ENCODE data around the gene IGFBPL1. TPM values are rescaled to one million over a fixed set of nuclear protein-coding genes. Genes with fewer than 3 reads are reported as not detected.

Gene IGFBPL1
- total RNA-seq, 1 experiment from 2014 or later, result 37.9 TPM

- peaks cover 17 to 19% of the 10 kb centered on the region in 2 experiments for H3K9me3 Mint-ChIP-seq
Measured at GRCh38 chr9:38387751-38388150, 36.5 kb downstream of the IGFBPL1 start.

More at GRCh38 chr9:38387751-38388150, 36.5 kb downstream of the IGFBPL1 start:
- Histone ChIP-seq H3K23ac (ENCODE audit: insufficient read length, low read depth, low read length) (no peak overlapping the region), H3K4me1 (ENCODE audit: insufficient read depth, low read length) (peaks cover 3% of the 10 kb centered on the region; the same call in 1 of the 2 replicates), H4K91ac (ENCODE audit: insufficient read length, low read depth, low read length) (no peak overlapping the region), H3K79me1 (ENCODE audit: insufficient read depth, low read depth, low read length, poor library complexity, severe bottlenecking) (no peaks in the 10 kb centered on the region), H2BK12ac (ENCODE audit: insufficient read length, low read depth, low read length) (no peak overlapping the region), H3K9ac (ENCODE audit: extremely low read depth, insufficient read length, low read length) (no peak overlapping the region), H2BK20ac (ENCODE audit: low read depth, low read length, poor library complexity, severe bottlenecking) (no peak overlapping the region), H3K23me2 (ENCODE audit: insufficient read length, low read depth, low read length, poor library complexity, severe bottlenecking) (peaks cover 2% of the 10 kb centered on the region), H3K18ac (ENCODE audit: insufficient read length, low read depth, low read length) (no peak overlapping the region), H3K4me2 (ENCODE audit: insufficient read depth, insufficient read length, low read length) (no peak overlapping the region), H2AFZ (ENCODE audit: low read length) (no peak overlapping the region), H3K79me2 (ENCODE audit: insufficient read depth, low read length) (no peaks in the 10 kb centered on the region; the same call in 1 of the 2 replicates), H3K56ac (ENCODE audit: insufficient read length, low read depth, low read length) (no peak overlapping the region), H2BK120ac (ENCODE audit: low read depth, low read length, poor library complexity, severe bottlenecking) (no peak overlapping the region), H4K8ac (replicated peaks; ENCODE audit: insufficient read length, low read depth, low read length) (no peak overlapping the region), H3T11ph (ENCODE audit: low read length) (no peak overlapping the region), H3K9me3 (ENCODE audit: control insufficient read depth, low read depth, low read length) (no peaks in the 10 kb centered on the region), H2BK15ac (ENCODE audit: low read depth, low read length) (no peak overlapping the region), H4K20me1 (ENCODE audit: control insufficient read depth, insufficient read depth, insufficient read length) (no peaks in the 10 kb centered on the region), H2BK5ac (ENCODE audit: insufficient read length, low read length) (no peak overlapping the region), H3K27me3 (ENCODE audit: insufficient read depth, low read length) (peaks cover 2% of the 10 kb centered on the region; the same call in 1 of the 2 replicates), H4K5ac (ENCODE audit: insufficient read length, low read depth, low read length) (no peak overlapping the region), H3K4ac (ENCODE audit: low read depth, low read length) (no peak overlapping the region), H3K14ac (ENCODE audit: insufficient read depth, low read length) (no peak overlapping the region), H2AK5ac (ENCODE audit: insufficient read length, low read length) (no peak overlapping the region), H3K27ac (ENCODE audit: insufficient read length, low read depth, low read length) (no peak overlapping the region)
- no CpG with 5 or more reads among the region's 4 CpGs for WGBS (ENCODE audit: extremely low coverage, insufficient read length, low lambda C conversion rate)
- peaks cover 71% of the 10 kb centered on the region for H3K27me3 Mint-ChIP-seq (ENCODE audit: low read depth)
- H3K27ac Mint-ChIP-seq, result no peak overlapping the region
- TF ChIP-seq CTCF (conservative IDR thresholded peaks at IDR 0.05), result no peak
- peaks cover 5 to 13% (median 11%) of the 10 kb centered on the region in 3 experiments; a peak in 6 of 7 replicates for H3K36me3 Mint-ChIP-seq (ENCODE audit: insufficient read depth in 1 of 3, low read depth in 3 of 3)
- H3K4me3 Mint-ChIP-seq, result no peak overlapping the region
- DNase-seq, result no peak
- H3K4me1 Mint-ChIP-seq, result peaks cover 11 to 12% of the 10 kb centered on the region in 2 experiments
